Memory B cell (primary cell): ENCODE results near the gene CRYGS.
A peak's percentile ranks its signal among the peaks of the same experiment; 100 is the strongest.
"Not testable (repeated sequence)": the region's sequence is repeated elsewhere in the genome, so short reads cannot be mapped to it uniquely, and the experiment has no call there.

Source experiments
- ATAC-seq: fragments of 150-1000 bp; cut with Tn5 transposase; 2 replicates; pipeline ENCODE4 v1.10.0; 2021; ENCODE audit warnings: low read depth, mild to moderate bottlenecking, moderate library complexity
- DNase-seq, 2 donors: peaks; one replicate each; pipeline ENCODE4 v3.0.0; 2022; ENCODE audit warnings: low spot score in 2 of 2
- H3K27ac Mint-ChIP-seq: one replicate; pipeline ENCODE4 v1.8.0; 2022; ENCODE audit warnings: mild to moderate bottlenecking, moderate library complexity, mixed read lengths
- H3K27me3 Mint-ChIP-seq: one replicate; pipeline ENCODE4 v1.8.0; 2022; ENCODE audit warnings: mixed read lengths
- H3K36me3 Mint-ChIP-seq: one replicate; pipeline ENCODE4 v1.8.0; 2022; ENCODE audit warnings: mild to moderate bottlenecking, mixed read lengths
- H3K4me1 Mint-ChIP-seq: one replicate; pipeline ENCODE4 v1.8.0; 2022; ENCODE audit warnings: mixed read lengths
- H3K4me3 Mint-ChIP-seq: one replicate; pipeline ENCODE4 v1.8.0; 2022; ENCODE audit warnings: mild to moderate bottlenecking, moderate library complexity, mixed read lengths
- H3K9me3 Mint-ChIP-seq: one replicate; pipeline ENCODE4 v1.8.0; 2022; ENCODE audit warnings: mixed read lengths

Gene CRYGS

GRCh38 chr3:186544281-186544680 is at the start of gene CRYGS:
Gene CRYGS, minus strand, starts transcription at chr3:186544380. Its CDS starts 54 bp downstream, at chr3:186544326.
- peak within 1 kb of the TSS; percentile 72 for H3K27ac Mint-ChIP-seq
- H3K9me3 Mint-ChIP-seq: no peaks in the 10 kb centered on the region
- ATAC-seq: no peak
- H3K36me3 Mint-ChIP-seq: peaks cover 6% of the 10 kb centered on the region
- no peaks in the 10 kb centered on the region for H3K27me3 Mint-ChIP-seq
- no peak within 1 kb of the TSS for H3K4me3 Mint-ChIP-seq
- H3K4me1 Mint-ChIP-seq: peaks cover 6% of the 10 kb centered on the region
- no peak for DNase-seq

GRCh38 chr3:186593862-186594261 is 49.7 kb upstream of the CRYGS start:
- H3K27me3 Mint-ChIP-seq: peaks cover 4% of the 10 kb centered on the region
- H3K4me3 Mint-ChIP-seq: no peak overlapping the region
- H3K36me3 Mint-ChIP-seq: no peaks in the 10 kb centered on the region
- ATAC-seq (no peak), DNase-seq (no peak)
- H3K4me1 Mint-ChIP-seq: no peaks in the 10 kb centered on the region
- H3K9me3 Mint-ChIP-seq: no peaks in the 10 kb centered on the region
- H3K27ac Mint-ChIP-seq: no peak overlapping the region

- H3K27ac Mint-ChIP-seq: no peak overlapping the region
- H3K27me3 Mint-ChIP-seq: peaks cover 4% of the 10 kb centered on the region
- no peaks in the 10 kb centered on the region for H3K9me3 Mint-ChIP-seq
- H3K4me3 Mint-ChIP-seq: no peak overlapping the region
- H3K36me3 Mint-ChIP-seq: no peaks in the 10 kb centered on the region
- DNase-seq: no peak
- no peak for ATAC-seq
- no peaks in the 10 kb centered on the region for H3K4me1 Mint-ChIP-seq
Observed at GRCh38 chr3:186592682-186593081, 48.5 kb upstream of the CRYGS start.

- Mint-ChIP-seq H3K36me3 (peaks cover 3% of the 10 kb centered on the region), H3K27ac (no peak overlapping the region)
Observed at GRCh38 chr3:186590580-186591295, 46.6 kb upstream of the CRYGS start.

GRCh38 chr3:186589856-186590579 is 45.8 kb upstream of the CRYGS start:
- DNase-seq: no peak
- ATAC-seq: no peak
- Mint-ChIP-seq H3K27ac (no peak overlapping the region), H3K4me1 (no peaks in the 10 kb centered on the region), H3K27me3 (no peaks in the 10 kb centered on the region), H3K9me3 (no peaks in the 10 kb centered on the region), H3K4me3 (no peak overlapping the region), H3K36me3 (peaks cover 6% of the 10 kb centered on the region)

More at GRCh38 chr3:186590580-186591295, 46.6 kb upstream of the CRYGS start:
- no peak for ATAC-seq
- no peak overlapping the region for H3K4me3 Mint-ChIP-seq
- no peaks in the 10 kb centered on the region for H3K27me3 Mint-ChIP-seq
- no peaks in the 10 kb centered on the region for H3K9me3 Mint-ChIP-seq
- DNase-seq: no peak
- H3K4me1 Mint-ChIP-seq: no peaks in the 10 kb centered on the region

- Mint-ChIP-seq H3K27me3 (no peaks in the 10 kb centered on the region), H3K9me3 (no peaks in the 10 kb centered on the region), H3K27ac (no peak overlapping the region), H3K36me3 (peaks cover 15% of the 10 kb centered on the region), H3K4me3 (no peak overlapping the region), H3K4me1 (no peaks in the 10 kb centered on the region)
- DNase-seq (no peak), ATAC-seq (no peak)
Observed at GRCh38 chr3:186589121-186589520, 44.9 kb upstream of the CRYGS start.

- Mint-ChIP-seq H3K36me3 (peaks cover 16% of the 10 kb centered on the region), H3K9me3 (no peaks in the 10 kb centered on the region), H3K4me3 (no peak overlapping the region), H3K27ac (no peak overlapping the region), H3K27me3 (no peaks in the 10 kb centered on the region), H3K4me1 (no peaks in the 10 kb centered on the region)
- DNase-seq (no peak), ATAC-seq (no peak)
Observed at GRCh38 chr3:186588632-186589031, 44.5 kb upstream of the CRYGS start.

GRCh38 chr3:186587183-186587582 is 43.0 kb upstream of the CRYGS start:
- Mint-ChIP-seq H3K9me3 (no peaks in the 10 kb centered on the region), H3K27ac (no peak overlapping the region), H3K27me3 (no peaks in the 10 kb centered on the region), H3K36me3 (peaks cover 23% of the 10 kb centered on the region), H3K4me3 (no peak overlapping the region), H3K4me1 (no peaks in the 10 kb centered on the region)
- no peak for ATAC-seq
- no peak for DNase-seq

- H3K4me3 Mint-ChIP-seq, ATAC-seq, H3K27me3 Mint-ChIP-seq, H3K9me3 Mint-ChIP-seq, DNase-seq, H3K4me1 Mint-ChIP-seq, H3K27ac Mint-ChIP-seq: not testable (repeated sequence)
- H3K36me3 Mint-ChIP-seq: peaks cover 28% of the 10 kb centered on the region
Observed at GRCh38 chr3:186586245-186586644, 42.1 kb upstream of the CRYGS start.

- Mint-ChIP-seq H3K4me3 (no peak overlapping the region), H3K36me3 (peaks cover 42% of the 10 kb centered on the region), H3K9me3 (no peaks in the 10 kb centered on the region), H3K27me3 (no peaks in the 10 kb centered on the region), H3K4me1 (no peaks in the 10 kb centered on the region), H3K27ac (no peak overlapping the region)
- DNase-seq (no peak), ATAC-seq (no peak)
Observed at GRCh38 chr3:186583831-186584230, 39.7 kb upstream of the CRYGS start.

- no peak for ATAC-seq
- peaks cover 45% of the 10 kb centered on the region for H3K36me3 Mint-ChIP-seq
- no peak overlapping the region for H3K27ac Mint-ChIP-seq
- peaks cover 2% of the 10 kb centered on the region for H3K4me1 Mint-ChIP-seq
- no peaks in the 10 kb centered on the region for H3K9me3 Mint-ChIP-seq
- H3K27me3 Mint-ChIP-seq: no peaks in the 10 kb centered on the region
- DNase-seq: no peak
- no peak overlapping the region for H3K4me3 Mint-ChIP-seq
Observed at GRCh38 chr3:186582541-186582940, 38.4 kb upstream of the CRYGS start.

- H3K27me3 Mint-ChIP-seq: no peaks in the 10 kb centered on the region
- ATAC-seq: no peak
- DNase-seq: no peak
- no peaks in the 10 kb centered on the region for H3K9me3 Mint-ChIP-seq
- H3K27ac Mint-ChIP-seq: no peak overlapping the region
- H3K4me3 Mint-ChIP-seq: no peak overlapping the region
- peaks cover 2% of the 10 kb centered on the region for H3K4me1 Mint-ChIP-seq
- H3K36me3 Mint-ChIP-seq: peaks cover 43% of the 10 kb centered on the region
Observed at GRCh38 chr3:186580785-186581184, 36.6 kb upstream of the CRYGS start.

- Mint-ChIP-seq H3K27ac (no peak overlapping the region), H3K4me3 (no peak overlapping the region), H3K27me3 (no peaks in the 10 kb centered on the region), H3K4me1 (peaks cover 6% of the 10 kb centered on the region), H3K9me3 (no peaks in the 10 kb centered on the region), H3K36me3 (peaks cover 28% of the 10 kb centered on the region)
- DNase-seq: no peak
- ATAC-seq: no peak
Observed at GRCh38 chr3:186577521-186577920, 33.3 kb upstream of the CRYGS start.

- H3K9me3 Mint-ChIP-seq: no peaks in the 10 kb centered on the region
- H3K27me3 Mint-ChIP-seq: no peaks in the 10 kb centered on the region
- H3K27ac Mint-ChIP-seq: peak overlapping the region; percentile 98
- H3K4me3 Mint-ChIP-seq: peak overlapping the region; percentile 97
- DNase-seq (no peak), ATAC-seq (no peak)
- H3K4me1 Mint-ChIP-seq: peaks cover 19% of the 10 kb centered on the region
- H3K36me3 Mint-ChIP-seq: peaks cover 6% of the 10 kb centered on the region
Observed at GRCh38 chr3:186571644-186572013, 27.4 kb upstream of the CRYGS start.
